LNCaP clone FGC (cell line): Measurements from ENCODE around the gene LRRN2.

Source experiments
- DNase-seq: peaks from one replicate; pipeline ENCODE4 v3.0.0-alpha.2; 2011; ENCODE audit warnings: low read depth
- H3K4me3 ChIP-seq: 2 replicates; pipeline ENCODE4 v1.5.1; 2011; ENCODE audit warnings: mild to moderate bottlenecking, low read depth, low read length, control low read depth
- TF ChIP-seq, protein P1 (sequence below): IDR thresholded peaks from 2 replicates; pipeline ENCODE4 v1.5.1; 2012; ENCODE audit warnings: mild to moderate bottlenecking; ENCODE audit not compliant: control insufficient read depth, insufficient read depth; ENCODE audit errors: extremely low read depth

The LRRN2 gene

DNA sequence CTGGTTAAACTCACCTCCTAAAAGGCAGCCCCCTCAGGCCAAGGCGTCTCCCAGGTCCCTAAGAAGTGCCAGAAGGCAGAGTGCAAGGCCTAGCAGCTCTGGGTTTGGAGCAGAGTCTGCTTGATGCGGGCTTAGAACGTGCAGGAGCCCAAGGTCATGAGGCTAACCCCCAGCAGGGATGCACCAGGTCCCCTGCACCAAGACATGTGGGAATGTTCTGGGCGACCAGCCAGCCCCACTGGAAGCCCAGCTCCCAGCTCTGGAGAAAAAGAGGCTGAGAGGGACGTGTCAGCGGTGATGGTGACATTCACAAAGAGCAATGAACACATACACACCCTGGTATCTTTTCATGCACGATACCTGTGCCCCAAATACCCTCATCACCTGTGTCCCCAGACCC is 5.1 kb downstream of the LRRN2 start:
- no peak for DNase-seq
- H3K4me3 ChIP-seq: no peak overlapping the region
- TF ChIP-seq, protein P1, sequence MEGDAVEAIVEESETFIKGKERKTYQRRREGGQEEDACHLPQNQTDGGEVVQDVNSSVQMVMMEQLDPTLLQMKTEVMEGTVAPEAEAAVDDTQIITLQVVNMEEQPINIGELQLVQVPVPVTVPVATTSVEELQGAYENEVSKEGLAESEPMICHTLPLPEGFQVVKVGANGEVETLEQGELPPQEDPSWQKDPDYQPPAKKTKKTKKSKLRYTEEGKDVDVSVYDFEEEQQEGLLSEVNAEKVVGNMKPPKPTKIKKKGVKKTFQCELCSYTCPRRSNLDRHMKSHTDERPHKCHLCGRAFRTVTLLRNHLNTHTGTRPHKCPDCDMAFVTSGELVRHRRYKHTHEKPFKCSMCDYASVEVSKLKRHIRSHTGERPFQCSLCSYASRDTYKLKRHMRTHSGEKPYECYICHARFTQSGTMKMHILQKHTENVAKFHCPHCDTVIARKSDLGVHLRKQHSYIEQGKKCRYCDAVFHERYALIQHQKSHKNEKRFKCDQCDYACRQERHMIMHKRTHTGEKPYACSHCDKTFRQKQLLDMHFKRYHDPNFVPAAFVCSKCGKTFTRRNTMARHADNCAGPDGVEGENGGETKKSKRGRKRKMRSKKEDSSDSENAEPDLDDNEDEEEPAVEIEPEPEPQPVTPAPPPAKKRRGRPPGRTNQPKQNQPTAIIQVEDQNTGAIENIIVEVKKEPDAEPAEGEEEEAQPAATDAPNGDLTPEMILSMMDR: no peak

DNA sequence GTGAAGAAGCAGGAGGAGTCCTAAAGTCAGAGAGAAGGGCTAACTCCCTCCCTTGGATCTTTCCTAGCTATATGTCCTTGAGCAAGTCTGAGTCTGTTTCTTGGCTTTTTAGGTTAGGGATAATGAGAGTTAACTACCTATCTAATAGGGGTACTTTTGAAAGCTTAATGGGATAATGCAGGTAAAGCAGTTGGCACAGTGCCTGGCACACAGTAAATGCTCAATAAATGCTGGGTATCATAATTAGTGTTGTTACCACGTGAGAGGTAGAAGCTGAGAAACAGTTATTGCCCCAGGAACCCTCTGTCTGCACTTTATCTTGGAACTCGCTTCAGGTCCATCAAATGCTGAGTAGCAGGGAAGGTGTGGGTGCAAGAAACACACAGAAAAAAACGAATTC is 5.5 kb downstream of the LRRN2 start:
- DNase-seq: no peak
- TF ChIP-seq, protein P1: no peak

DNA sequence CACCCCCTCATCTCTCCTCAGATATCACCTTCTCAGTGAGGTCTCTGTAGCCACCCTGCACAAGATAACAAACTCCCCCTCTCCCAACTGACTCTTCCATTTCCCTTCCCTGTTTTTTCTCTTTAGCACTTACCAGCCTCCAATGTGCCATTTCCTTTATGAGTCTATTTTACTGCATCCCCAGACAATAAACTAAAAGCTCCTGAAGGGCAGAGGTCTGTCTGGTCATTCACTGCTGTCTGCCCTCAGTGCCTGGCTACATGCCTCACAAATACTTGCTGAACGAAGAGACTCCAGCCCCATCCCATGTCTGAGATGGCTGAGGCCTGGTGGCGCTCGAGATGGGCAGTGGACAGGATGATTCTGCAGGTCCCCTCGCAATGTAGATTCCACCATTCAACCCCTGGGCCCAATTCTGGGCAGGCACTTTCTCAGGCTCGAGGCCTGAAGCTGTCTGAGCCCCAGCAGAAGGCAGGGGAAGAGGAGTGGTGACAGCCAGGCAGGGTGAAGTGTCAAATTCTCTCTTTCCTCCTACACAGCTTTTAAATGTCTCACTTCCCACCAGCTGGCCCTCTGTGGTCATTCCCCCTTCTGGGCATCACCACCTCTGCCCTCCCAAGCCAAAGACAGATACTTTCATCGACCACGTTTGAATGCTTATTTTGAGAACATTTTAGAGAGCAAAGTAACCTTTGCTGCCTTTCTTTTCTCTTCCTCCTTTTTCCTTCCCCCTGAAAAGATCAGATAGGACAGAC is 6.6 kb downstream of the LRRN2 start:
- no peak overlapping the region for H3K4me3 ChIP-seq
- no peak for DNase-seq
- TF ChIP-seq, protein P1: no peak

More for the DNA sequence above, 5.5 kb downstream of the LRRN2 start:
- H3K4me3 ChIP-seq: no peak overlapping the region

DNA sequence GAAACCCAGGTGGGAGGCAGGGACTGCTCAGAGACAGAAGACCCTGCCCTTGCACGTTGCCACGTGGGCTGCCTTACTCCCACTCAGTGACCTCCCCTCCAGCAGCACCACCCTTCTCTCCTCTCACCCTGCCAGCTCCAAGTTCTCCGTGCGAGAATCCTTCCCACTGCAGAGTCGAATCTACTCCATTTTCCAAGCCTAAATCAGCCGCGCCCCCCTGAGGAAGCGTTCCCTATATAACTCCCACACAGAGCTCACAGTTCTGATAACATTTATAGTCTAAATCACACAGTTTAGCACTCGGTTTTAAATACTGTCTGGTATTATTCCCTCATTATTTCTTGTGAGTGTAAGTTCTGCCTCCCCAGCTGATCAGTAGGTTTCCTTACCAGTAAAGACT is 7.7 kb downstream of the LRRN2 start:
- TF ChIP-seq, protein P1: no peak
- DNase-seq: no peak

DNA sequence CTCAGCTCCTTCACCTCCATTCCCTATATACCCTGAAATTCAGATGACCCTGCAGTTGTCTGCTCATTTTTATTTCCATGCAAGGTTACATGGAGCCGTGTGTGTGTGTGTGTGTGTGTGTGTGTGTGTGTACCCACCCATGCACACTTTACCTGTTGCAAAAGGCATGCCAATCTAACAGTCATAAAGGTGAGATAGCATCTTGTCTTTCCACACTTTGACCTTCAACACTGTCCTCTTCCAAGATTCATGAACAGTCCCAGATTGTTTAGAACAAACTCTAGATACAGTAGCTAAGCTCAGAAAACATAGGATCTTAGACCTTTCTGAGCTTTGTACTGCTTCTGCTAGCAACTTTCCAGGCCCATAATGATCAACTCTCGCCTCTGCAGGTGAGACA is 9.5 kb downstream of the LRRN2 start:
- no peak for DNase-seq
- TF ChIP-seq, protein P1: no peak
- H3K4me3 ChIP-seq: no peak overlapping the region

More for the DNA sequence above, 7.7 kb downstream of the LRRN2 start:
- no peak overlapping the region for H3K4me3 ChIP-seq

DNA sequence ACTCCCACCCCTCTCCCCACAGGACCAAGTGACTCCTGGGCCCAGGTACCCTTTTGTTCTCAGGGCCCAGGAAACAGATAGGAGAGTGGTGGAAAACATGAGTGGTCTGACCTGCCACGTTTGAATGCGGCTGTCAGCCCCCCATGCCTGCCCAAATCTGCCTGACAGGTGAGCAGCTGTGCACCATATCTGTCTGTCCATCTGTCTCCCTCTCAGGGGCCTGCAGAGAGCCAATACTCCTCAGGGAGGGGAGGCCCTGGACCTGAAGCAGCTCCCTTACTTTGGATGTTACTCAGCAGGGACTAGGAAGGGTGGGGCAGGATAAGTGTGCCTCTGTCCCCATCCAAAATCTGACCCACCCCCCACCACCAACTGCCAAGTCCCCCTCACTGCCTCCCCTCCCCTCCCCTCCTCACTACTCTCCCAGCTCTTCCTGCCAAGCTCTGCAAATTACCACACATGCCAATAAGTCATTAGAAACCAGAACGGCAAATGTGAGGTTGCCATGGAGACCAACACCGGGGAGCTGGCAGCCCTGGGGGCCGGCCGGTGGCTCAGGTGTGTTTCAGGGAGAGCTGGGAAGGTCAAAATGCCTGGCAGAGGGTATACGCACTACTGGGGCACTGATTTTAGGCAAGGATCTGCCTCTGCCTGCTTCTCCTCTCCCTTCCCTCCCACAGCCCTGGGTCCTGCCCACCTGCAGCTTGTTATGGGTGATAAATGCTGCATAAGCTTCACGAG is 11.5 kb downstream of the LRRN2 start:
- TF ChIP-seq, protein P1: no peak
- no peak for DNase-seq

More for the DNA sequence above, 11.5 kb downstream of the LRRN2 start:
- no peak overlapping the region for H3K4me3 ChIP-seq
